Right cardiac atrium (tissue), 5 donors: Measurements from ENCODE around the gene PIP5KL1. TPM values are rescaled to one million over a fixed set of nuclear protein-coding genes. Genes with fewer than 3 reads are reported as not detected.
A peak's percentile ranks its signal among the peaks of the same experiment; 100 is the strongest.

Experiments
- ATAC-seq, 2 donors: fragments of 200-7000 bp; cut with Tn5 transposase; one replicate each; pipeline versions ENCODE4 v1.8.0 to v1.9.1; 2020; ENCODE audit warnings: moderate library complexity in 2 of 2, mild to moderate bottlenecking in 1 of 2
- DNase-seq, 3 donors: peaks; one replicate each; pipeline ENCODE4 v3.0.0-alpha.2; 2020
- H3K27ac ChIP-seq: one replicate; pipeline ENCODE4 v1.5.1; 2013; ENCODE audit warnings: mild to moderate bottlenecking, low read length, control low read depth, moderate library complexity
- H3K27me3 ChIP-seq: one replicate; pipeline ENCODE4 v1.6.1; 2013; ENCODE audit not compliant: control insufficient read depth, insufficient read depth
- H3K4me1 ChIP-seq: one replicate; pipeline ENCODE4 v1.6.1; 2013; ENCODE audit warnings: low read length; ENCODE audit not compliant: control insufficient read depth, insufficient read depth
- H3K4me3 ChIP-seq: one replicate; pipeline ENCODE4 v1.5.1; 2013; ENCODE audit warnings: low read length, control low read depth
- H3K9me3 ChIP-seq: one replicate; pipeline ENCODE4 v1.6.1; 2013; ENCODE audit warnings: low read length; ENCODE audit not compliant: control insufficient read depth
- WGBS: extraction: QIAGEN DNeasy Blood & Tissue Kit; methylation state at CpG from one replicate; pipeline ENCODE4 v1.1.7; 2013; 5-methylcytosine and 5-hydroxymethylcytosine counted together
- intact Hi-C, 4 donors: fragments of 100-400 bp; cut with DNase I; formaldehyde crosslinking; loops; one replicate each; pipeline versions ENCODE4 v1.11.0 to v1.14.0; 2022 to 2023
- polyA plus RNA-seq: library from polyadenylated mRNA; stranded (reverse); fragments of 200-250 nt; gene quantifications from one replicate; pipeline ENCODE4 v1.2.3, GENCODE V29; 2013
- total RNA-seq, 4 donors: library from RNA; stranded (reverse); fragmentation: NEBNext Ultra II Directional; extraction: Animal tissue kit (Norgen Biotek cat#: 25700); gene quantifications; one replicate each; pipeline ENCODE4 v1.2.1, GENCODE V29; 2021
- donor health status: healthy with polysubstance abuse.
- donor health status: DM: no; HTN: yes; CAD: no.
- donor health status: DM: no; HTN: no; CAD: no.
- donor health status: DM: no; HTN: yes; CAD: no; lungs with severe emphysema.
- donor health status: DM: yes; HTN: yes; CAD: no.

PIP5KL1 gene
- total and polyA plus RNA-seq, 5 donors: 0.29 to 1.3 (median 0.29) TPM; not detected in 2

- 10% methylated on average over 32 of the region's 32 CpGs for WGBS
- H3K4me1 ChIP-seq: peaks cover 13% of the 10 kb centered on the region
Observed at GRCh38 chr9:127898433-127899127, 32.0 kb downstream of the PIP5KL1 start.

GRCh38 chr9:127897193-127897692 is 33.3 kb downstream of the PIP5KL1 start:
- intact Hi-C loops: no loop called here
- DNase-seq (peak; percentile 84 to 94 (median 94)), ATAC-seq (peak; percentile 82 to 84)
- Histone ChIP-seq H3K27me3 (no peaks in the 10 kb centered on the region), H3K27ac (peak overlapping the region; percentile 92), H3K4me3 (peak overlapping the region; percentile 16), H3K9me3 (no peaks in the 10 kb centered on the region), H3K4me1 (peaks cover 13% of the 10 kb centered on the region)
- 9% methylated on average over 19 of the region's 19 CpGs for WGBS

More at GRCh38 chr9:127898433-127899127, 32.0 kb downstream of the PIP5KL1 start:
- intact Hi-C loops: no loop called here
- Histone ChIP-seq H3K4me3 (peak overlapping the region; percentile 76), H3K9me3 (no peaks in the 10 kb centered on the region), H3K27me3 (no peaks in the 10 kb centered on the region), H3K27ac (peak overlapping the region; percentile 91)
- peak; percentile 73 to 87 (median 85) for DNase-seq
- ATAC-seq: peak; percentile 62 to 73

- intact Hi-C loops: no loop called here
Observed at GRCh38 chr9:127896395-127897192, 34.0 kb downstream of the PIP5KL1 start.

GRCh38 chr9:127895811-127896210 is 34.8 kb downstream of the PIP5KL1 start:
- WGBS: 92% methylated on average over 8 of the region's 8 CpGs
- Histone ChIP-seq H3K27ac (no peak overlapping the region), H3K4me1 (peaks cover 13% of the 10 kb centered on the region), H3K9me3 (no peaks in the 10 kb centered on the region), H3K4me3 (no peak overlapping the region), H3K27me3 (no peaks in the 10 kb centered on the region)
- ATAC-seq (no peak), DNase-seq (peak in 2 of 3 donors; percentile 18 to 39)
- intact Hi-C loops: no loop called here

More at GRCh38 chr9:127896395-127897192, 34.0 kb downstream of the PIP5KL1 start:
- no peaks in the 10 kb centered on the region for H3K9me3 ChIP-seq
- no peaks in the 10 kb centered on the region for H3K27me3 ChIP-seq
- H3K4me3 ChIP-seq: peak overlapping the region; percentile 16
- DNase-seq (peak in 2 of 3 donors; percentile 42 to 71), ATAC-seq (no peak)
- peak overlapping the region; percentile 92 for H3K27ac ChIP-seq
- 58% methylated on average over 16 of the region's 16 CpGs for WGBS
- peaks cover 13% of the 10 kb centered on the region for H3K4me1 ChIP-seq

GRCh38 chr9:127893392-127893791 is 37.2 kb downstream of the PIP5KL1 start:
- no peak overlapping the region for H3K4me3 ChIP-seq
- 95% methylated on average over 4 of the region's 4 CpGs for WGBS
- H3K4me1 ChIP-seq: peaks cover 11% of the 10 kb centered on the region
- ATAC-seq (no peak), DNase-seq (peak in 1 of 3 donors; percentile 3)
- intact Hi-C loops: no loop called here
- no peaks in the 10 kb centered on the region for H3K9me3 ChIP-seq
- no peaks in the 10 kb centered on the region for H3K27me3 ChIP-seq
- no peak overlapping the region for H3K27ac ChIP-seq

GRCh38 chr9:127892831-127893230 is 37.7 kb downstream of the PIP5KL1 start:
- Histone ChIP-seq H3K4me3 (no peak overlapping the region), H3K27ac (no peak overlapping the region), H3K4me1 (peaks cover 11% of the 10 kb centered on the region), H3K9me3 (no peaks in the 10 kb centered on the region), H3K27me3 (no peaks in the 10 kb centered on the region)
- no peak for ATAC-seq
- intact Hi-C loops: no loop called here
- 84% methylated on average over 6 of the region's 6 CpGs for WGBS
- peak in 1 of 3 donors; percentile 4 for DNase-seq

- ATAC-seq (no peak), DNase-seq (no peak)
- 94% methylated on average over 3 of the region's 3 CpGs for WGBS
- H3K4me1 ChIP-seq: peaks cover 2% of the 10 kb centered on the region
- H3K27me3 ChIP-seq: no peaks in the 10 kb centered on the region
- no peaks in the 10 kb centered on the region for H3K9me3 ChIP-seq
- H3K4me3 ChIP-seq: no peak overlapping the region
- intact Hi-C loops: no loop called here
- no peak overlapping the region for H3K27ac ChIP-seq
Observed at GRCh38 chr9:127890053-127890452, 40.5 kb downstream of the PIP5KL1 start.

GRCh38 chr9:127887792-127888191 is 42.8 kb downstream of the PIP5KL1 start:
- H3K27ac ChIP-seq: no peak overlapping the region
- no peak for DNase-seq
- 87% methylated on average over 2 of the region's 2 CpGs for WGBS
- H3K9me3 ChIP-seq: no peaks in the 10 kb centered on the region
- no peaks in the 10 kb centered on the region for H3K27me3 ChIP-seq
- H3K4me1 ChIP-seq: peaks cover 8% of the 10 kb centered on the region
- H3K4me3 ChIP-seq: no peak overlapping the region
- intact Hi-C loops: no loop called here
- ATAC-seq: no peak

- Histone ChIP-seq H3K9me3 (no peaks in the 10 kb centered on the region), H3K4me1 (peaks cover 8% of the 10 kb centered on the region), H3K27me3 (no peaks in the 10 kb centered on the region), H3K27ac (no peak overlapping the region), H3K4me3 (no peak overlapping the region)
- no peak for ATAC-seq
- WGBS: 96% methylated on average over 18 of the region's 18 CpGs
- intact Hi-C loops: no loop called here
- peak in 2 of 3 donors; percentile 39 for DNase-seq
Observed at GRCh38 chr9:127886401-127886972, 44.1 kb downstream of the PIP5KL1 start.

- H3K4me3 ChIP-seq: no peak overlapping the region
Observed at GRCh38 chr9:127885508-127886281, 44.9 kb downstream of the PIP5KL1 start.

More at GRCh38 chr9:127885508-127886281, 44.9 kb downstream of the PIP5KL1 start:
- intact Hi-C loops: no loop called here
- H3K9me3 ChIP-seq: no peaks in the 10 kb centered on the region
- no peak for ATAC-seq
- H3K27ac ChIP-seq: no peak overlapping the region
- no peaks in the 10 kb centered on the region for H3K27me3 ChIP-seq
- H3K4me1 ChIP-seq: peaks cover 8% of the 10 kb centered on the region
- peak in 2 of 3 donors; percentile 17 to 28 for DNase-seq
- 75% methylated on average over 13 of the region's 13 CpGs for WGBS
